ENCODE data around the gene CSRNP3. TPM values are rescaled to one million over a fixed set of nuclear protein-coding genes. Genes with fewer than 3 reads are reported as not detected.

The CSRNP3 gene
- total RNA-seq, 1 donor = 2.6 TPM

DNA sequence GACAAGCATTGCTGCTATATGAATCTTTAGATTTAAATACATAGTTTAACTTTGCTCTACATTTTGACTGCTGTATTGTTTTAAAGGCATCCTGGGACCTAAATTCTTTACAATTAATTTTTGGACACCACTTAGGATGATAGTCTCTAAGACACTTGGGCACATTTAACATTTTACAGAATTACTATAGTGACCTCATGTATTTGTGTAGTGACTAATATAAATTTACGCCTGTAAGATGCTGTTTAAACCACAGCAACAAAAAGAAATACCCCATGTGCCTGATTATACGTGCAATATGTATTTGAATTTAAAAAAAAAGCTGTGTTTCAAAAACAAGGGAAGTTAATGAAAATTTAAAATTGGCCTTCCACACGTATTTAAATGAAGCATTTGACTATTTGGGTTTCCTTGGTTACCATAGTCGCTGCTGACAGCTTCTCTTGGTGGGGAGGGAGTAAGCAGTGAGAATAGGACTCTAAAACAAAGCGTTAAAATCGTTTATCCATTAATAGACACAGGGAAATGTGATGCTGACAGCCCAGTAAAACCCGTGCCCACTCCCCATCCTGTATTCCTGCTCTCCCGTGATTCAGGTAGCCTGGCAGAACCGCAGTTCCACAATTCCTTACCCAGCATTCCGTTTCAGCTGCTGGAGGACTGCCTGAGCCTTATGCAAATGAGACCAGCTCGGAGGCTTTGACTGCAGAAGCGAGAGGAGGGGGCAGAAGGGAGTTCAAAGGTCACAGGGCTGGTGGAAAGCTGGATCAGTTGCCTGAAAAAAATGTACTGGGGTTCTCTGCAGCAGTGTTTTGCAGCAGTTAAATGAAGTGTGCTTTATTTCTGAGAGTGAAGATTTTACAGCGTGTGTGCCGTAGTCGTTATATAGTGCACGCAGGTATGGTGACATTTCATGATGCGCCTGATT lies 104.3 kb downstream of the CSRNP3 start:
- H3K4me3 ChIP-seq (ENCODE audit: low read depth, low read length) = peak overlapping the region; percentile 40
- peak; percentile 5 for DNase-seq (ENCODE audit: low read depth)
- TF ChIP-seq CTCF (IDR thresholded peaks at IDR 0.05; ENCODE audit: insufficient read depth, low read depth, low read length) = no peak

DNA sequence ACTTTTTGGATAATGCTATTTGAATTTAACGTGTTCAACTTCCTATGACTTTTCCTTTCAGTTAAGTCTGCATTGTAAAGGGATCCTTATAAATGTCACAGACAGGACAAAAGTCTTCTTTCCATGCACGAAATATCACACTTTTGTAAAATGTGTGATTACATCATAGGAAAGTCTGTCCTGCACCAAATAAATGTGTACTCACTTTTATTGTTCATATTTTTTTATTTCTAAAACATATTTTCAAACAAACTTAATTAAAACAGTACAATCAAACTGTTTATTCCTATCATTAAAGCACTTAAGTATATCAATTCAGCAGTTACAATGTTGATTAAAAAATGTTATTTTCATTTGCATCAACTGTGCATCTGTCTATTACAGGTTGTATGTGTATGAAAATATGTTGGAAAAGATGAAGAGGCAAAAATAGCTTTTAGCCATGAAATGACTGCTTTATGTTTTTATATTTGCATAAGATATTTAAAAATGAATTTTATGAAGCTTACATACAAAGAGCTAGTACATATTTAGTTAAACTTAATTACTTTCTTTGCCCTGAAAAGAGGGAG lies 105.6 kb downstream of the CSRNP3 start:
- TF ChIP-seq CTCF (IDR thresholded peaks at IDR 0.05; ENCODE audit: insufficient read depth, low read depth, low read length) = no peak
- H3K4me3 ChIP-seq (ENCODE audit: low read depth, low read length) = no peak overlapping the region
- no peak for DNase-seq (ENCODE audit: low read depth)

DNA sequence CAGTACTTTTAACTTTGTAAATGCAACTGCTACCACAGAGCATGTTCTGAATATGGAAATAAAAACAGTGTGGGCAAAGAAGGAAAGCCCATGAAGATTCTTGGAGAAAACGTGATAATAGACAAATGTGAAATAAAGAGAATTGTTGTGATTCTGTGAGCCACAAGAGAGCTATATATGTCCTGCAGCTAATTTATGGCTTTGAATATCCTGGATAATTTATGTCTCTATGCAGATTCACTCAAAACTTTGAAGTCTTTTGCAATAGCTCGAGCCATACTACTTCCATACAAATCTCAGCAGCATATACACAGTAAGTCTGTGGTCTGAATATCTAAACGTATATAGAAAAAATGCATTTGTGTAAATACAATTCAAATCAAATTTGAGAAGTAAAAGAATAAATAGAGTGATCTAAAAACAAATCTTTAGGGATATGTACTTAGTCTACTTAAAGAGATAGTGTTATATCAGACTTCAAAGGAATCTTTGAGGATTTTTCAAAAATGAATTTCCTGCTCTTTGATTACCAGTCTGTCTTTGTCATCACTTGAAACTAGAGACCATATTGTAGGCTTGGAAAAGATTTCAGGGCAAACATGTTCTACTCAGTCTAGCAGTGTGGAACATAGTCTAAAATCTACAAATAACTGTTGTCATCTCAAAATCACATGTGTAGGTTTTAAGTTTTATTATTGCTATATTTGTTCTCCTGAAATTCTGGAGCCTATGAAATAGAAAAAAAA lies 107.1 kb downstream of the CSRNP3 start:
- DNase-seq (ENCODE audit: low read depth) = no peak
- no peak overlapping the region for H3K4me3 ChIP-seq (ENCODE audit: low read depth, low read length)
- no peak for TF ChIP-seq CTCF (IDR thresholded peaks at IDR 0.05; ENCODE audit: insufficient read depth, low read depth, low read length)

DNA sequence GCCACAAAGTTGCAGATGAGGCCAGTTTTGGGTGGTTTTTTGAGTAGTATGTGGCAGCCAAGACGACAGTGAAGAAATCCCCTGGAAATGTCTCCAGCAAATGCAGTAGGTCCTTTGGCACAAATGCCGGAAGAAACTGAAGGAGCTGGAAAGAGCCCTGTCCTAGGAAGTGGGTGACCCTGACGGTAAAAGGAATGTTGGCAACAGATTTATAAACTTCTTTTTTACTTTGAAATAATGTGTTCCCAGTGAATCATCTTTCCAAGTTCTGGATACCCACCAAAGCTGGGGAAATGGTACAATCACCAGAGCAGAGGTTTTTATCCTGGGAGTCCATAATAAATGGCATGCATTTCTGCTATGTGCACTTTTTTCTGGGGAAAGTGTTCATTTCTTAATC lies 112.9 kb downstream of the CSRNP3 start:
- no peak overlapping the region for H3K4me3 ChIP-seq (ENCODE audit: low read depth, low read length)
- DNase-seq (ENCODE audit: low read depth) = peak; percentile 5
- no peak for TF ChIP-seq CTCF (IDR thresholded peaks at IDR 0.05; ENCODE audit: insufficient read depth, low read depth, low read length)

- TF ChIP-seq CTCF (IDR thresholded peaks at IDR 0.05; ENCODE audit: insufficient read depth, low read depth, low read length) = no peak
- H3K4me3 ChIP-seq (ENCODE audit: low read depth, low read length) = no peak overlapping the region
- DNase-seq (ENCODE audit: low read depth) = no peak
These were observed 113.5 kb downstream of the CSRNP3 start for GRCh38 chr2:165582863-165583506.

DNA sequence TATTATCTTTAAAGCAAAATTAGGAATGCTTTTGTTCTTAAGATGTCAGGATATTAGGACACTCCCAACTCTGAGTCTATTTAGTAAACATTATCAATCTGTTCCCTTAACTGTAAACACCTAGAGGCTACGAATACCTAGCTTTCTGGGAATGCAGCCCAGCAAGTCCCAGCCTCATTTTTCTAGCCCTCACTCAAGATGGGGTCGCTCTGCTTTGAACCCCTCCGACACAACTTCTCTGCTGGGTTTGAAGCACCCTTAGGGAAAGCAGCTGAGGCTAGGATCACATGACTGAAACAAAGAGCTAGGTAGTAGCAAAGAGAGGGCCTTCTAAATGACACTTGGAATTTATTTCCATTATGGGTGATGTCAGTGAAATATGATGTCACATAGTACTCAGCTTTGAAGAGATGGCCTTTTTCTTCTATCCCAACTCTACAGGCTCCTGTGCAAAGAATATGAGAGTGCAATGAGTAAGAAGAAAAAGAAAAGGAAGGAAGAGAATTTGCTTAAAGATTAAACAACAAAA lies 114.7 kb downstream of the CSRNP3 start:
- no peak overlapping the region for H3K4me3 ChIP-seq (ENCODE audit: low read depth, low read length)
- DNase-seq (ENCODE audit: low read depth) = peak; percentile 28
- no peak for TF ChIP-seq CTCF (IDR thresholded peaks at IDR 0.05; ENCODE audit: insufficient read depth, low read depth, low read length)
